K562 (cell line): ENCODE data around the gene CMTM4. TPM values are rescaled to one million over a fixed set of nuclear protein-coding genes. Genes with fewer than 3 reads are reported as not detected.

Experiments
- ATAC-seq: fragments of 200-7000 bp; cut with Tn5 transposase; 3 replicates; pipeline ENCODE4 v1.9.1; 2020; ENCODE audit warnings: moderate library complexity
- BruUV-seq: library from RNA; stranded (reverse); fragments of 400-500 nt; replicated peaks from 2 replicates; lab custom pipeline; 2021; lab: Mats Ljungman, UMichigan
- CTCF ChIA-PET: fragments of 300-600 bp; formaldehyde crosslinking; extraction: SDS; loops from one replicate; lab custom pipeline; 2021; ENCODE audit warnings: low intra/inter-chr PET ratio; lab: Yijun Ruan, JAX
- POLR2A ChIA-PET: fragments of 300-600, 350-650 bp; sonication (Branson Sonifier 250); formaldehyde crosslinking; extraction: SDS; loops from one replicate; lab custom pipeline; 2021; ENCODE audit warnings: antibody characterized with exemption, inconsistent platforms; lab: Yijun Ruan, JAX
- DNase-seq, 4 experiments: peaks; one replicate each; pipeline versions ENCODE4 v3.0.0 to v3.0.0-alpha.2; 2011 to 2018; ENCODE audit warnings: low spot score in 3 of 4, mixed read lengths in 3 of 4; ENCODE audit errors: extremely low read depth in 1 of 4
- FAIRE-seq: peaks from 2 replicates; lab custom pipeline; 2011; peaks lifted over from hg19 to GRCh38; lab: Jason Lieb, UNC
- H2AFZ ChIP-seq: 2 replicates; pipeline ENCODE4 v1.6.0; 2011; ENCODE audit warnings: low read depth, low read length, control low read depth, inconsistent platforms
- H3K27ac ChIP-seq: fragments of 200-600 bp; 3 replicates; pipeline ENCODE4 v1.8.0; 2011; ENCODE audit warnings: low read depth, mild to moderate bottlenecking, control low read depth, inconsistent platforms, low read length, moderate library complexity, mixed read lengths; ENCODE audit errors: extremely low read depth
- H3K27me3 ChIP-seq, 2 experiments: fragments of 300-600 bp in 1 of 2; 2 replicates in 1 of 2; 3 replicates in 1 of 2; pipeline versions ENCODE4 v1.6.0 to v1.8.0; 2011; ENCODE audit warnings: inconsistent platforms in 2 of 2, low read length in 2 of 2, mild to moderate bottlenecking in 1 of 2, mixed read lengths in 1 of 2, moderate library complexity in 1 of 2; ENCODE audit not compliant: control insufficient read depth in 2 of 2, insufficient read depth in 2 of 2
- H3K36me3 ChIP-seq: fragments of 300-600 bp; 3 replicates; pipeline ENCODE4 v1.8.0; 2011; ENCODE audit warnings: mild to moderate bottlenecking, low read length, inconsistent platforms; ENCODE audit not compliant: control insufficient read depth, insufficient read depth
- H3K4me1 ChIP-seq, 2 experiments: fragments of 200-600 bp in 1 of 2; replicated peaks in 1 of 2; 2 replicates in 1 of 2; 3 replicates in 1 of 2; pipeline versions ENCODE4 v1.5.1 to v1.8.0; 2011; ENCODE audit warnings: inconsistent platforms in 2 of 2, low read length in 2 of 2, mild to moderate bottlenecking in 1 of 2, mixed read lengths in 1 of 2, moderate library complexity in 1 of 2; ENCODE audit not compliant: control insufficient read depth in 2 of 2, insufficient read depth in 2 of 2
- H3K4me2 ChIP-seq: 2 replicates; pipeline ENCODE4 v1.6.1; 2011; ENCODE audit warnings: low read length, control low read depth, inconsistent platforms, mixed read lengths; ENCODE audit not compliant: insufficient read depth
- H3K4me3 ChIP-seq: fragments of 200-600 bp; sonication (generic), shearing (Covaris generic); 2 replicates; pipeline ENCODE4 v1.5.1; 2016; ENCODE audit warnings: control low read depth, inconsistent platforms
- H3K79me2 ChIP-seq: fragments of 200-600 bp; 3 replicates; pipeline ENCODE4 v1.8.0; 2011; ENCODE audit warnings: low read length, inconsistent platforms; ENCODE audit not compliant: control insufficient read depth, insufficient read depth
- H3K9ac ChIP-seq, 2 experiments: 2 replicates each; pipeline versions ENCODE4 v1.6.0 to v1.6.1; 2011; ENCODE audit warnings: low read depth in 2 of 2, low read length in 2 of 2, control low read depth in 1 of 2, inconsistent platforms in 1 of 2, mild to moderate bottlenecking in 1 of 2, mixed read lengths in 1 of 2; ENCODE audit not compliant: insufficient read depth in 1 of 2
- H3K9me1 ChIP-seq: one replicate; pipeline ENCODE4 v1.6.0; 2011; ENCODE audit warnings: inconsistent platforms, mild to moderate bottlenecking, low read length, moderate library complexity; ENCODE audit not compliant: control insufficient read depth, insufficient read depth
- H3K9me3 ChIP-seq: replicated peaks from 2 replicates; pipeline ENCODE4 v1.5.1; 2011; ENCODE audit warnings: low read depth, low read length, inconsistent platforms; ENCODE audit not compliant: control insufficient read depth, insufficient read depth
- H4K20me1 ChIP-seq: replicated peaks from 2 replicates; pipeline ENCODE4 v1.6.1; 2011; ENCODE audit warnings: low read length, inconsistent platforms, mixed read lengths; ENCODE audit not compliant: control insufficient read depth, insufficient read depth
- ARHGAP35 ChIP-seq: fragments of 450-650 bp; IDR thresholded peaks from 2 replicates; pipeline ENCODE4 v1.6.1; 2018; ENCODE audit not compliant: partially characterized antibody
- ETV6 ChIP-seq, 3 experiments: fragments of 150-350 bp in 1 of 3; sonication (generic) in 1 of 3; formaldehyde crosslinking in 1 of 3; IDR thresholded peaks; 2 replicates each; pipeline versions ENCODE4 v1.6.1 to v1.8.0; 2014 to 2022; ENCODE audit warnings: borderline replicate concordance in 2 of 3, low read depth in 2 of 3, antibody characterized with exemption in 1 of 3, low read length in 1 of 3, mild to moderate bottlenecking in 1 of 3, missing genetic modification reagents in 1 of 3
- HNRNPK ChIP-seq: fragments of 200-400 bp; formaldehyde crosslinking; IDR thresholded peaks from one replicate; pipeline ENCODE4 v1.6.1; 2018; ENCODE audit warnings: mild to moderate bottlenecking, low read depth, low read length; ENCODE audit not compliant: poor library complexity, severe bottlenecking
- KLF1 ChIP-seq: fragments of 450-650 bp; IDR thresholded peaks from 2 replicates; pipeline ENCODE4 v1.6.1; 2016; ENCODE audit warnings: missing genetic modification characterization, missing compliant biosample characterization
- MAZ ChIP-seq, 2 experiments: fragments of 450-650 bp in 1 of 2; sonication (generic) in 1 of 2; formaldehyde crosslinking; IDR thresholded peaks in 1 of 2; conservative IDR thresholded peaks in 1 of 2; 2 replicates each; pipeline versions ENCODE4 v1.4.0 to v1.5.0; 2020; ENCODE audit warnings: mild to moderate bottlenecking in 1 of 2, missing genetic modification reagents in 1 of 2
- MYNN ChIP-seq, 2 experiments: sonication (generic); formaldehyde crosslinking in 1 of 2; IDR thresholded peaks; 2 replicates each; pipeline versions ENCODE4 v1.5.0 to v1.6.1; 2016 to 2020; ENCODE audit warnings: antibody characterized with exemption in 1 of 2, missing genetic modification reagents in 1 of 2
- NEUROD1 ChIP-seq: fragments of 150-350 bp; IDR thresholded peaks from 2 replicates; pipeline ENCODE4 v1.6.1; 2014; ENCODE audit warnings: borderline replicate concordance, low read length, low read depth; ENCODE audit not compliant: partially characterized antibody
- NFIC ChIP-seq: fragments of 450-650 bp; IDR thresholded peaks from 2 replicates; pipeline ENCODE4 v1.6.1; 2017; ENCODE audit warnings: mild to moderate bottlenecking, inconsistent platforms
- NFXL1 ChIP-seq: fragments of 450-650 bp; formaldehyde crosslinking; IDR thresholded peaks from 2 replicates; pipeline ENCODE4 v1.4.0; 2021; ENCODE audit warnings: mild to moderate bottlenecking
- TAF15 ChIP-seq: fragments of 200-400 bp; formaldehyde crosslinking; IDR thresholded peaks from 2 replicates; pipeline ENCODE4 v1.6.1; 2017; ENCODE audit warnings: mild to moderate bottlenecking, low read depth, low read length, moderate library complexity
- TOE1 ChIP-seq, 2 experiments: fragments of 450-650 bp in 1 of 2; sonication (generic) in 1 of 2; formaldehyde crosslinking in 1 of 2; IDR thresholded peaks; 2 replicates each; pipeline versions ENCODE4 v1.7.1 to v1.8.0; 2016 to 2022; ENCODE audit warnings: borderline replicate concordance in 2 of 2, mild to moderate bottlenecking in 2 of 2, antibody characterized with exemption in 1 of 2, inconsistent platforms in 1 of 2, low read depth in 1 of 2, missing genetic modification reagents in 1 of 2, moderate library complexity in 1 of 2
- ZNF12 ChIP-seq: sonication (generic); formaldehyde crosslinking; IDR thresholded peaks from 2 replicates; pipeline ENCODE4 v1.4.0; 2020; ENCODE audit warnings: mild to moderate bottlenecking, missing genetic modification reagents
- ZNF184 ChIP-seq: sonication (generic); formaldehyde crosslinking; IDR thresholded peaks from 2 replicates; pipeline ENCODE4 v1.5.0; 2020; ENCODE audit warnings: missing genetic modification reagents
- WGBS: fragments of 100-300 bp; shearing (Covaris generic); methylation state at CpG from one replicate; pipeline ENCODE4 v1.1.6; 2016; ENCODE audit warnings: low coverage, mixed read lengths; ENCODE audit not compliant: insufficient coverage; ENCODE audit errors: missing lambda C conversion rate; 5-methylcytosine and 5-hydroxymethylcytosine counted together
- in situ Hi-C: fragments of 300-500 bp; cut with MboI; formaldehyde crosslinking; loops from 4 replicates; pipeline ENCODE4 v1.15.0; 2018; ENCODE audit warnings: inconsistent platforms, mixed read lengths
- intact Hi-C: fragments of 100-400 bp; cut with micrococcal nuclease; formaldehyde crosslinking; loops from 2 replicates; pipeline ENCODE4 v1.14.2; 2022
- polyA plus RNA-seq, 8 experiments: library from polyadenylated mRNA; depleted of rRNA in 4 of 8; stranded (reverse) in 5 of 8; unstranded in 3 of 8; fragments of >200 nt; fragmentation: Nextera tagmentation in 2 of 8; fragmentation: Illumina TruSeq in 1 of 8; extraction: Ambion mirVana in 2 of 8; extraction: Trizol in 1 of 8; gene quantifications; 2 replicates each; pipeline versions ENCODE4 v1.2.1 to v1.2.3, GENCODE V29; 2011 to 2014; ENCODE audit warnings: inconsistent platforms in 1 of 8, missing spikeins in 1 of 8
- total RNA-seq, 7 experiments: library from RNA; depleted of rRNA in 6 of 7; stranded (reverse); fragments of >200 nt in 6 of 7; fragmentation: Illumina TruSeq in 2 of 7; extraction: Trizol in 2 of 7; gene quantifications; 2 replicates each; pipeline versions ENCODE4 v1.2.1 to v1.2.3, GENCODE V29; 2011 to 2021; ENCODE audit warnings: low replicate concordance in 1 of 7
- TF ChIP-seq, protein P1 (sequence below): fragments of 450-650 bp; formaldehyde crosslinking; IDR thresholded peaks from 2 replicates; pipeline ENCODE4 v1.4.0; 2022; ENCODE audit warnings: mild to moderate bottlenecking, moderate library complexity
- TF ChIP-seq, protein P2 (sequence below): sonication (generic); formaldehyde crosslinking; IDR thresholded peaks from 2 replicates; pipeline ENCODE4 v1.8.1; 2023; ENCODE audit warnings: mild to moderate bottlenecking, missing genetic modification reagents, moderate library complexity

Gene CMTM4
- total and polyA plus RNA-seq, 9 of the 15 experiments (the other 6 are each of a cell fraction or from before 2014, with no cell fraction given), result 2.0 to 21.3 (median 12.5) TPM

DNA sequence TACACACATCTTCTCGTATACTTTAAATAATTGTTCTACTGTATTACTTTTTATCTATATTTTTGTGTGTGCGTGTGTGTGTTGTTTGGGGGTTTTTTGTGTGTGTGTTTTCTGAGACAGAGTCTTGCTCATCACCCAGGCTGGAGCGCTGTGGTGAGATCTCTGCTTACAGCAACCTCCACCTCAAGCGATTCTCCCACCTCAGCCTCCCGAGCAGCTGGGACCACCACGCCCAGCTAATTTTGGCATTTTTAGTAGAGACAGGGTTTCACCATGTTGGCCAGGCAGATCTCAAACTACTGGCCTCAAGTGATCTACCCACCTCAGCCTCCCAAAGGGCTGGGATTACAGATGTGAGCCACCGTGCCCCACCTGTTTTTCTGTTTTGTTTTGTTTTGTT is 1.5 kb upstream of the CMTM4 start:
- no peak for TF ChIP-seq MAZ (CRISPR knock-in tag; conservative IDR thresholded peaks at IDR 0.05 in 1 of 2, IDR thresholded peaks at IDR 0.05 in 1 of 2)
- no peak for TF ChIP-seq KLF1 (tag)
- no peak for TF ChIP-seq TOE1 (IDR thresholded peaks at IDR 0.05; ENCODE audit: borderline replicate concordance)
- TF ChIP-seq TOE1 (CRISPR knock-in tag; IDR thresholded peaks at IDR 0.05; ENCODE audit: borderline replicate concordance, low read depth), result no peak
- TF ChIP-seq NEUROD1, result no peak
- TF ChIP-seq HNRNPK, result no peak
- TF ChIP-seq NFIC, result no peak
- TF ChIP-seq MYNN (IDR thresholded peaks at IDR 0.05), result no peak
- TF ChIP-seq MYNN (CRISPR knock-in tag; IDR thresholded peaks at IDR 0.05), result no peak
- TF ChIP-seq, protein P1, sequence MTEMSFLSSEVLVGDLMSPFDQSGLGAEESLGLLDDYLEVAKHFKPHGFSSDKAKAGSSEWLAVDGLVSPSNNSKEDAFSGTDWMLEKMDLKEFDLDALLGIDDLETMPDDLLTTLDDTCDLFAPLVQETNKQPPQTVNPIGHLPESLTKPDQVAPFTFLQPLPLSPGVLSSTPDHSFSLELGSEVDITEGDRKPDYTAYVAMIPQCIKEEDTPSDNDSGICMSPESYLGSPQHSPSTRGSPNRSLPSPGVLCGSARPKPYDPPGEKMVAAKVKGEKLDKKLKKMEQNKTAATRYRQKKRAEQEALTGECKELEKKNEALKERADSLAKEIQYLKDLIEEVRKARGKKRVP, result no peak
- no peak for TF ChIP-seq NFXL1
- no peak for TF ChIP-seq ETV6 (IDR thresholded peaks at IDR 0.05; ENCODE audit: borderline replicate concordance in 1 of 2, low read depth in 2 of 2, low read length in 1 of 2)
- TF ChIP-seq ETV6 (CRISPR knock-in tag; IDR thresholded peaks at IDR 0.05; ENCODE audit: borderline replicate concordance), result no peak
- TF ChIP-seq, protein P2, sequence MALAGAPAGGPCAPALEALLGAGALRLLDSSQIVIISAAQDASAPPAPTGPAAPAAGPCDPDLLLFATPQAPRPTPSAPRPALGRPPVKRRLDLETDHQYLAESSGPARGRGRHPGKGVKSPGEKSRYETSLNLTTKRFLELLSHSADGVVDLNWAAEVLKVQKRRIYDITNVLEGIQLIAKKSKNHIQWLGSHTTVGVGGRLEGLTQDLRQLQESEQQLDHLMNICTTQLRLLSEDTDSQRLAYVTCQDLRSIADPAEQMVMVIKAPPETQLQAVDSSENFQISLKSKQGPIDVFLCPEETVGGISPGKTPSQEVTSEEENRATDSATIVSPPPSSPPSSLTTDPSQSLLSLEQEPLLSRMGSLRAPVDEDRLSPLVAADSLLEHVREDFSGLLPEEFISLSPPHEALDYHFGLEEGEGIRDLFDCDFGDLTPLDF, result no peak
- no peak for TF ChIP-seq TAF15
- no peak for TF ChIP-seq ARHGAP35
- TF ChIP-seq ZNF184, result no peak
- TF ChIP-seq ZNF12 (CRISPR knock-in tag), result no peak

More for the DNA sequence above, 1.5 kb upstream of the CMTM4 start:
- 85% methylated on average over 7 of the region's 7 CpGs for WGBS
- ChIA-PET CTCF (no interaction called here), POLR2A (interaction anchor here (0.9 to 1.2 kb wide), 2 partner anchors 23 to 222 kb away, joined by 3 to 4 read pairs; no protein-coding TSS in a partner anchor)
- Histone ChIP-seq H3K27me3 (no peaks in the 10 kb centered on the region), H3K9me3 (no peaks in the 10 kb centered on the region), H3K4me1 (peaks cover 19 to 25% of the 10 kb centered on the region in 2 experiments), H3K4me3 (no peak overlapping the region), H3K9me1 (no peaks in the 10 kb centered on the region), H2AFZ (no peak overlapping the region), H3K79me2 (peaks cover 28% of the 10 kb centered on the region), H3K4me2 (no peak overlapping the region), H3K36me3 (peaks cover 5% of the 10 kb centered on the region; the same call in 1 of the 3 replicates), H3K27ac (no peak overlapping the region), H3K9ac (peak overlapping the region in 1 of 2 experiments; percentile 78; a peak in 2 of 4 replicates), H4K20me1 (peaks cover 6% of the 10 kb centered on the region; the same call in 1 of the 2 replicates)
- ATAC-seq (no peak), DNase-seq (no peak), FAIRE-seq (no peak)
- BruUV-seq, result no TSS peak
- in situ Hi-C loops (no loop called here), intact Hi-C loops (loop anchor here (5.0 kb wide), 1 partner anchor 81 kb away; no protein-coding TSS in a partner anchor)
